Gastroesophageal sphincter (tissue), 3 donors: ENCODE results near the gene PCDH17.

ENCODE experiments used
- EP300 ChIP-seq: sonication (generic); formaldehyde crosslinking; IDR thresholded peaks from one replicate; pipeline ENCODE4 v1.6.1; 2017; ENCODE audit warnings: antibody characterized with exemption, mild to moderate bottlenecking
- POLR2A ChIP-seq, 2 donors: fragments of 450-650 bp; IDR thresholded peaks; one replicate each; pipeline ENCODE4 v1.6.1; 2017; ENCODE audit warnings: antibody characterized with exemption in 2 of 2, mild to moderate bottlenecking in 2 of 2, moderate library complexity in 1 of 2
- POLR2AphosphoS5 ChIP-seq: sonication (generic); formaldehyde crosslinking; IDR thresholded peaks from one replicate; pipeline ENCODE4 v1.6.1; 2017; ENCODE audit warnings: antibody characterized with exemption
- TF ChIP-seq, protein P1 (sequence below), 4 experiments: fragments of 200-600 bp in 2 of 4; fragments of 450-650 bp in 2 of 4; sonication (generic) in 1 of 4; IDR thresholded peaks; one replicate each; pipeline ENCODE4 v1.5.1; 2017 to 2019; ENCODE audit warnings: antibody characterized with exemption in 4 of 4, mild to moderate bottlenecking in 2 of 4, moderate library complexity in 2 of 4

DNA sequence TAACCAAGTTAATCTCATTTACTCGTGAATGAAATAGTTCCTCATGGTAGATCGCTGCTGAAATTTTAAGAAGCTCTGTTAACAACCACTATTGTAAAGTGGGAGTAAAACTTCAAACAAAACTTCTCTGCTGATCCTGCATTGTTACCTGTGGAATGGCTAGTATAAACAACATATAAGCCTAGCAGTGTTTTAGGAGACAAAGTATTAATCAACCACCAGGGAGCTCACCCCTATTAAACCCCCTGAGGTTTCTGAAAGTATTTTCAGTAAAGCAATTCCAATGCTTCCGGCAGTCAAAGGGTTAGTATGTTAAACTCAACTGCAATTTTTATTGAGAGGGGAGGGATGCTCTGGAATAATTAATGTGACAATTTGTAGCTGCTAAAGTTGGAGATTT, 30.0 kb upstream of the PCDH17 start:
- TF ChIP-seq, protein P1, sequence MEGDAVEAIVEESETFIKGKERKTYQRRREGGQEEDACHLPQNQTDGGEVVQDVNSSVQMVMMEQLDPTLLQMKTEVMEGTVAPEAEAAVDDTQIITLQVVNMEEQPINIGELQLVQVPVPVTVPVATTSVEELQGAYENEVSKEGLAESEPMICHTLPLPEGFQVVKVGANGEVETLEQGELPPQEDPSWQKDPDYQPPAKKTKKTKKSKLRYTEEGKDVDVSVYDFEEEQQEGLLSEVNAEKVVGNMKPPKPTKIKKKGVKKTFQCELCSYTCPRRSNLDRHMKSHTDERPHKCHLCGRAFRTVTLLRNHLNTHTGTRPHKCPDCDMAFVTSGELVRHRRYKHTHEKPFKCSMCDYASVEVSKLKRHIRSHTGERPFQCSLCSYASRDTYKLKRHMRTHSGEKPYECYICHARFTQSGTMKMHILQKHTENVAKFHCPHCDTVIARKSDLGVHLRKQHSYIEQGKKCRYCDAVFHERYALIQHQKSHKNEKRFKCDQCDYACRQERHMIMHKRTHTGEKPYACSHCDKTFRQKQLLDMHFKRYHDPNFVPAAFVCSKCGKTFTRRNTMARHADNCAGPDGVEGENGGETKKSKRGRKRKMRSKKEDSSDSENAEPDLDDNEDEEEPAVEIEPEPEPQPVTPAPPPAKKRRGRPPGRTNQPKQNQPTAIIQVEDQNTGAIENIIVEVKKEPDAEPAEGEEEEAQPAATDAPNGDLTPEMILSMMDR (IDR thresholded peaks at IDR 0.05), result no peak
- no peak for TF ChIP-seq POLR2A (IDR thresholded peaks at IDR 0.05)
- no peak for TF ChIP-seq EP300
- TF ChIP-seq POLR2AphosphoS5, result no peak
